Endometrial microvascular endothelial cells (primary cell): Measurements from ENCODE around the gene ANKRD10. TPM values are rescaled to one million over a fixed set of nuclear protein-coding genes. Genes with fewer than 3 reads are reported as not detected.
"Not testable (repeated sequence)": the region's sequence is repeated elsewhere in the genome, so short reads cannot be mapped to it uniquely, and the experiment has no call there.

ENCODE experiments used
- in situ Hi-C: cut with HindIII; loops from 2 replicates; pipeline ENCODE4 v1.10.0; 2017; ENCODE audit warnings: low sequenced_read_pairs, low pct_unique_long_range_greater_than_20kb; ENCODE audit errors: inconsistent ontology term
- total RNA-seq: library from RNA; depleted of rRNA; stranded (reverse); fragments of >200 nt; gene quantifications from one replicate; pipeline ENCODE4 v1.2.3, GENCODE V29; 2015; ENCODE audit errors: inconsistent ontology term

The ANKRD10 gene
- 22.5 TPM for total RNA-seq

GRCh38 chr13:110915057-110915873 lies at the start of gene ANKRD10:
ANKRD10 (minus strand) TSS chr13:110915069; CDS start chr13:110914934, 135 bp downstream.
- in situ Hi-C loops = no loop called here

DNA sequence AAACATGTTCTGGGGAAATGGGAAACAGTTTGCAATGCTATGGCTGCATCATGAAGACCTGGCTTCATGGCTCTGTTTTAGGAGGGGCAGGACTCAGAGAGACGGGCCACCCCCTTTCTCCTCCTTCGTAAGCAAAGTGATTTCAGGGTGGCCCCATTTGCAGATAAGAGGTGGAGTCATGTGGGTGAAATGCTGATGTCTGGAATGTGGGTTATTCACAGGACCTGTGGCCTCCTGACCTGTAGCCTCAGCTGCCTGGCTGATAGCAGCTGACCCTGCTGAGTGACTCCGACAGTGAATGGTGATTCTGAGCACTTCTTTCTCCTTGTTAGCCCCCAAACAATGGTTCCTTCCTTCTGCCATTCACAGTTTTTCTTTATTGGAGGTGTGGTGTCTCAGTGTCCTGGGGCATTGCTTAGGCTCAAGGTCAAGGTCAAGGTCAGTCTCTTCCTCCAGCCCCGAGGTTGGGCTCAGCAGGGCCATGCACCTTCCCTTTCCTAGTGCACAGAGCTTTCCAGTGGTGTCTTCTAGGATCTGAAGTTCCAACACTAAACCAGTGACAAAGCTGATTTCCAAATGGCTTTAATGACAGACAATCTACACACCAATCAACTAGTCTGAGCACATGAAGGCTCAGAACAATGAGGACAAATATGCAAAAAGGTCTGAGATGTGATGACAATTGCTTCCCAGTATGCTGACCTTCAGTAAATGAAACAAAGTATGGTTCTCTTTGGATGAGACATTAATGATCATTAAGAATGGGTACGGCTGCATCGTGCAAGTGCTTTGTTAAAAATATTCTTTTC lies 49.6 kb upstream of the ANKRD10 start:
- in situ Hi-C loops = no loop called here

- in situ Hi-C loops = no loop called here
Observed at GRCh38 chr13:110963554-110963970, 48.7 kb upstream of the ANKRD10 start.

DNA sequence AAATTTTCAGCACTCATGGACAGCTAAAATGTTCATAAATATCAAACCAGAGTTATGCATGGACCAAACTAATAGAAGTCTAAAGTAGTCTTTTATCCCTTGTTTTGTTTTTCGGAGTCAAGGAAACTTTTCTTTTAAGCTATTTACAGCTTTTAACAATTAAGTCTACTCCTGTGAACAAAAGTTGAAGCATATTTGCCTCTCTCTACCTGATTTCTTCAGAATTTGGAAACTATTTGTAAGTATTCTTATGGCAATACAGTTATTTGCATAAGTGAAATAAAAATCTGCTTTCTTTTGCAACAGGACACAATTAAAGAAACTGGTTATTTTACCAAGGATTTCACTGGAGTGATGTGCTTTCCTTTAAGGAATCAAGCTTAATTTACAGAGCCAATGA lies 47.1 kb upstream of the ANKRD10 start:
- in situ Hi-C loops = no loop called here

DNA sequence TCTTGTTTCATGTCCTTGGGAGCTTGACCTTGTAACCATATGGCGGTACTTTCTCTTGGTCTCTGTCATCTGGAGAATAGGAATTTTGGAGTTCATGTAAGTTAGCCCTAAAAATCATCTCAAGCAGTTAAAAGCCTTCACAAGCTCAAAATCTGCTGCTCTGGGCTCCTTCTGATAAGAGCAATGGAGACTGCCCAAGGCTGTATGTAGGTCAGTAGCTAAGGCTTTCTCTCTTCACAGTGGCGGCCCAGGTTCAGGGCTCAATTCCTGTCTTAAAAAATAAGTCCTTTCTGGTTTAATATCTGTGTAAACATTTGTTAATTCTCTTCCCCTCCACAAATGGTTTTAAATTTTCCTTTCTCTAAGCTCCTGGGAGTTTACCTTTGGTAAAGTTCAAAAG lies 45.3 kb upstream of the ANKRD10 start:
- in situ Hi-C loops = no loop called here

DNA sequence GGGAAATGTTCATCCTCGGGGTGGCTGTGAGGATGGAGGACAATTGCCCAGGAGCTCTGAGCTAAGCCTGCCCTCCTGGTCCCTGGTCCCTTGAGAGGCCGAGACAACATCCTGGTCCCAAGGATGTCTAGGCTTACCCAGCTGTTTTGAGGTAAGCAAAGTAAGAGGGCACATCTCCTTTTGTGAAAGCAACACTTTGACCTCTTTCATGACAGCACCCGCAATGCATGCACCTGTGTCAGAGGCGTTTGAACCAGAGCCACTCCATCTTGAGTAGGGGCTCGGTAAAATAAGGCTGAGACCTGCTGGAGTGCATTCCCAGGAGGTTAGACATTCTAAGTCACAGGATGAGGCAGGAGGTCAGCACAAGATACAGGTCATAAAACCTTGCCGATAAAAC lies 43.1 kb upstream of the ANKRD10 start:
- in situ Hi-C loops = no loop called here

DNA sequence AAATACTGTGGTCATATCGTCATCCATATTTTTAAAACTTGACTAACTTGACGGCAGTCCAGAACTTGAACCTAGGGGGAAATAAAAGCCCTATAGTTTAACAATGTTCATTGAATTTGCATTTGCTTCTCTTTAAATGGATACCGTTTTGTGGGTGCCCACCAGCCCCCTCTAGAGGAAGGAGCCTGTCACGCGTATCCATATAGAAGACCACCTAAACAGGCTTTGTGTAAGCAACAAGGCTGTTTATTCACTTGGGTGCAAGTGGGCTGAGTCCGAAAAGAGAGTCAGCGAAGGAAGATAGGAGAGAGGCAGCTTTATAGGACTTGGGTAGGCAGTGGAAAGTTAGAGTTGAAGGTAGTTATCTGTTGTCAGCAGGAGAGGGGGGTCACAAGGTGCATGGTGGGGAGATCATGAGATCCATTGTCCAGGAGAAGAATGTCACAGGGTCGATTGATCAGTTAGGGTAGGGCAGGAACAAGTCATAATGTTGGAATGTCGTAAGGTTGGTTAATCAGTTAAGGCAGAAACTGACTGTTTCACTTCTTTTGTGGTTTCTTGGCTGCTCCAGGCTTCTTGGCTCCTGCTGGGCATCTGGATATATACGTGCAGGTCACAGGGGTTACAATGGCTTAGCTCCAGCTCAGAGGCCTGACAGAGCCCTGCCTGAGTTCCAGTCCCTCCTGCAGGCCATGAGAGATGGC lies 42.5 kb upstream of the ANKRD10 start:
- in situ Hi-C loops = no loop called here

- in situ Hi-C loops = not testable (repeated sequence)
Observed at GRCh38 chr13:110956216-110956615, 41.3 kb upstream of the ANKRD10 start.

DNA sequence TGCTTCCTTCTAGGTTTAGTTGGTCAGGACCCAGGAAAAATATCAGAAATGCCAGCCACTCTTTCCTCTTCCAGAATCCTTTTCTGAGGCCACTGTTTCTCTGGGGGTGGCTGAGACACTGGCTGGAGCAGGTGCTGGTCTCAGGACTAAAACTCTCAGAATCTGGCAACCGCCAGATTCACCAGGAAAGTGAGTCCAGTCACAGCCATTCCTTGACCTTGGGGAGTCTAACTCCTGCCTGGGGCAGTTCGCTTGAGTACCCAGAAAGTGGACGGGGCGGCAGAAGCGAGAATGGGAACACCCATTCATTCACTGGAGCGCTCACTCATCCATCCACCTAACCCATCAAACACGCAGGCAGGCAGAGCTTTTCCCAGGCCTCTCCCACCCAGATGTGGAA lies 40.7 kb upstream of the ANKRD10 start:
- in situ Hi-C loops = not testable (repeated sequence)

GRCh38 chr13:110955072-110955503 lies 40.2 kb upstream of the ANKRD10 start:
- in situ Hi-C loops = not testable (repeated sequence)

GRCh38 chr13:110954533-110954920 lies 39.7 kb upstream of the ANKRD10 start:
- in situ Hi-C loops = not testable (repeated sequence)

DNA sequence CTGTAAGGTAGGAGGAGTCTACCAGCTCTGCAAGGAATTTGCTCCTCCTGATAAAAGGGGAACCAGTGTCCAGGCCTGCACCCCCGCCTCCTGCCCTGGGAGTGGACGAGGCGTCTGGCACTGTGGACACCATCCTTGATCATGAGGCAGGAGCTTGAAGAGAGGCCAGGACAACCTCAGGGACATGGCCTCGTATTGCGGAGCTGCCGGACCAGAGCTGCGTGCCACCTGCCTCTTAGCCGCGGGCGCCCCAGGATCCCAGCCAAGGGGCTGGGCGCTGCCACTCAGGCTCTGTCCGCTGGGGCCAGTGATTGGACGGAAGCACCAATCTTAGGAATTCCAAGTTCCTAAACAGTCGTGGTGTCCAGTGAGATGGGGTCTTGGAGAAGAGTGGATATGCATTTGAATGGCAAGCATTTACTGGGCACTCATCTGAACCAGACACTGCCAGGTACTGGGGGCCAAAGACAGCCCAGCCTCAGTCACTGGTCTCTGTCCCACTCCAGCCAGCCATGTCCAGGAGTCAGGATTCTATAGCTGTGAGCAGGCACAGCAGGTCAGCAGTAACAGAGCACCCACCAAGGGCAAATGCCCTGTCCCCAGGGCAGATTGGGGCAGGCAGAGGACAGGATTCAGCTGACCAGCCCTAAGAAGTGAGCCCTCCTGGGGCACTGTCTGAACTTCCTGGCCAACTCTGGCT lies 39.1 kb upstream of the ANKRD10 start:
- in situ Hi-C loops = no loop called here

- in situ Hi-C loops = no loop called here
Observed at GRCh38 chr13:110953416-110953815, 38.5 kb upstream of the ANKRD10 start.

- in situ Hi-C loops = not testable (repeated sequence)
Observed at GRCh38 chr13:110952135-110952534, 37.3 kb upstream of the ANKRD10 start.

GRCh38 chr13:110950819-110951570 lies 36.1 kb upstream of the ANKRD10 start:
- in situ Hi-C loops = no loop called here

GRCh38 chr13:110950356-110950755 lies 35.5 kb upstream of the ANKRD10 start:
- in situ Hi-C loops = no loop called here

GRCh38 chr13:110949628-110950027 lies 34.8 kb upstream of the ANKRD10 start:
- in situ Hi-C loops = no loop called here

- in situ Hi-C loops = no loop called here
Observed at GRCh38 chr13:110949116-110949515, 34.2 kb upstream of the ANKRD10 start.
